H1 (cell line): ENCODE measurements around the gene CEBPB. TPM values are rescaled to one million over a fixed set of nuclear protein-coding genes. Genes with fewer than 3 reads are reported as not detected.
A peak's percentile ranks its signal among the peaks of the same experiment; 100 is the strongest.

ENCODE experiments used
- BACH1 ChIP-seq: IDR thresholded peaks from 2 replicates; pipeline ENCODE4 v1.6.1; 2012; ENCODE audit warnings: low read length, improper control_type of control experiment
- BCL11A ChIP-seq, 2 experiments: IDR thresholded peaks; one replicate each; pipeline ENCODE4 v1.6.1; 2011; ENCODE audit warnings: low read depth in 2 of 2, low read length in 2 of 2, mild to moderate bottlenecking in 2 of 2
- CBX5 ChIP-seq: fragments of 300-800, 300-1000 bp; sonication (generic); IDR thresholded peaks from 2 replicates; pipeline ENCODE4 v1.7.1; 2016; ENCODE audit warnings: antibody characterized with exemption, low read length, low read depth
- CTBP2 ChIP-seq: IDR thresholded peaks from 2 replicates; pipeline ENCODE4 v1.7.0; 2011; ENCODE audit warnings: borderline replicate concordance, mild to moderate bottlenecking, moderate library complexity, mixed read lengths, low read length; ENCODE audit not compliant: insufficient read depth, insufficient read length
- EGR1 ChIP-seq: IDR thresholded peaks from 2 replicates; pipeline ENCODE4 v1.6.1; 2011; ENCODE audit warnings: low read depth, low read length, borderline replicate concordance
- EP300 ChIP-seq, 2 experiments: IDR thresholded peaks; 1 replicate in 1 of 2; 2 replicates in 1 of 2; pipeline ENCODE4 v1.6.1; 2011 to 2012; ENCODE audit warnings: low read depth in 2 of 2, low read length in 2 of 2, mild to moderate bottlenecking in 2 of 2, borderline replicate concordance in 1 of 2, inconsistent platforms in 1 of 2, moderate library complexity in 1 of 2
- KDM4A ChIP-seq: IDR thresholded peaks from one replicate; pipeline ENCODE4 v1.7.1; 2012; ENCODE audit warnings: low read depth, mild to moderate bottlenecking, moderate library complexity, low read length, inconsistent platforms; ENCODE audit not compliant: severe bottlenecking
- KDM5A ChIP-seq: fragments of 200-600 bp; IDR thresholded peaks from 2 replicates; pipeline ENCODE4 v1.7.1; 2012; ENCODE audit warnings: mild to moderate bottlenecking, low read length, inconsistent platforms, mixed read lengths
- MAFK ChIP-seq: IDR thresholded peaks from 2 replicates; pipeline ENCODE4 v1.6.1; 2012; ENCODE audit warnings: low read depth, mild to moderate bottlenecking, improper control_type of control experiment, low read length
- NANOG ChIP-seq: IDR thresholded peaks from 2 replicates; pipeline ENCODE4 v1.6.1; 2011; ENCODE audit warnings: low read length, low read depth, mild to moderate bottlenecking, inconsistent platforms; ENCODE audit not compliant: insufficient read depth, poor library complexity, severe bottlenecking
- NRF1 ChIP-seq: IDR thresholded peaks from 2 replicates; pipeline ENCODE4 v1.6.1; 2011; ENCODE audit warnings: mild to moderate bottlenecking, low read depth, low read length, improper control_type of control experiment
- POLR2A ChIP-seq, 2 experiments: IDR thresholded peaks; 1 replicate in 1 of 2; 2 replicates in 1 of 2; pipeline ENCODE4 v1.6.1; 2011; ENCODE audit warnings: low read depth in 2 of 2, low read length in 2 of 2, mild to moderate bottlenecking in 2 of 2; ENCODE audit errors: control extremely low read depth in 1 of 2
- POU5F1 ChIP-seq: IDR thresholded peaks from 2 replicates; pipeline ENCODE4 v1.6.1; 2011; ENCODE audit warnings: low read depth, mild to moderate bottlenecking, low read length, moderate library complexity
- RBBP5 ChIP-seq: IDR thresholded peaks from 2 replicates; pipeline ENCODE4 v1.7.1; 2012; ENCODE audit warnings: low read depth, mild to moderate bottlenecking, inconsistent platforms, low read length, moderate library complexity, borderline replicate concordance
- SAP30 ChIP-seq: fragments of 300-600 bp; sonication (generic); IDR thresholded peaks from 2 replicates; pipeline ENCODE4 v1.7.1; 2012; ENCODE audit warnings: low read length, moderate library complexity, mild to moderate bottlenecking, inconsistent platforms; ENCODE audit not compliant: insufficient read depth, insufficient replicate concordance
- SIX5 ChIP-seq: IDR thresholded peaks from 2 replicates; pipeline ENCODE4 v1.6.1; 2011; ENCODE audit warnings: mild to moderate bottlenecking, low read depth, low read length
- SP2 ChIP-seq: IDR thresholded peaks from 2 replicates; pipeline ENCODE4 v1.6.1; 2012; ENCODE audit warnings: mild to moderate bottlenecking, low read length, inconsistent platforms
- SP4 ChIP-seq: IDR thresholded peaks from 2 replicates; pipeline ENCODE4 v1.6.1; 2012; ENCODE audit warnings: low read length, inconsistent platforms
- SUZ12 ChIP-seq: fragments of 200-600 bp; sonication (generic); IDR thresholded peaks from 2 replicates; pipeline ENCODE4 v1.6.1; 2012; ENCODE audit warnings: mild to moderate bottlenecking, inconsistent platforms, low read length, moderate library complexity, mixed read lengths
- TAF7 ChIP-seq: optimal IDR thresholded peaks from 2 replicates; pipeline ENCODE3; 2011; ENCODE audit warnings: low read depth, mild to moderate bottlenecking, inconsistent platforms, low read length, moderate library complexity, borderline replicate concordance
- TEAD4 ChIP-seq: IDR thresholded peaks from 2 replicates; pipeline ENCODE4 v1.6.1; 2012; ENCODE audit warnings: low read depth, low read length, inconsistent platforms, mixed read lengths
- polyA plus RNA-seq, 7 experiments: library from polyadenylated mRNA; depleted of rRNA in 3 of 7; stranded (reverse) in 5 of 7; unstranded in 2 of 7; fragments of >200 nt in 5 of 7; fragments of 200-250 nt in 2 of 7; gene quantifications; 1 replicate in 5 of 7; 2 replicates in 1 of 7; 4 replicates in 1 of 7; pipeline versions ENCODE4 v1.2.1 to v1.2.3, GENCODE V29; 2011 to 2013; ENCODE audit warnings: missing spikeins in 2 of 7, mixed read lengths in 2 of 7
- total RNA-seq: library from RNA; stranded (reverse); fragmentation: NEBNext Ultra II Directional; extraction: Animal tissue kit (Norgen Biotek cat#: 25700); gene quantifications from 2 replicates; pipeline ENCODE4 v1.2.1, GENCODE V29; 2021
- TF ChIP-seq, protein P1 (sequence below), 3 experiments: IDR thresholded peaks; 1 replicate in 2 of 3; 2 replicates in 1 of 3; pipeline versions ENCODE4 v1.5.1 to v1.6.1; 2011; ENCODE audit warnings: low read length in 3 of 3, mild to moderate bottlenecking in 3 of 3, inconsistent platforms in 2 of 3, low read depth in 1 of 3, moderate library complexity in 1 of 3; ENCODE audit not compliant: insufficient read depth in 1 of 3; ENCODE audit errors: control extremely low read depth in 1 of 3

The CEBPB gene
- total and polyA plus RNA-seq, 2 of the 8 experiments (the other 6 are each of a cell fraction or from before 2014, with no cell fraction given), result 7.1 to 24.1 TPM

- TF ChIP-seq NRF1 (no peak), BACH1 (no peak), EGR1 (no peak), TEAD4 (no peak), NANOG (no peak), SP4 (no peak), RBBP5 (no peak), SAP30 (peak; percentile 96), SUZ12 (no peak), POLR2A (IDR thresholded peaks at IDR 0.05; ENCODE audit: control extremely low read depth in 1 of 2, low read depth in 2 of 2, low read length in 2 of 2) (0 out of 3 replicates have a peak, but pooled peaks of 1 of the 2 experiments have one; percentile 11), KDM4A (no peak), CTBP2 (peak; percentile 50), MAFK (no peak), TAF7 (no peak), POU5F1 (no peak), KDM5A (no peak), SP2 (no peak), EP300 (IDR thresholded peaks at IDR 0.05; ENCODE audit: borderline replicate concordance in 1 of 2, low read depth in 2 of 2, low read length in 2 of 2) (0 out of 3 replicates have a peak, but pooled peaks of 1 of the 2 experiments have one; percentile 7), CBX5 (no peak), BCL11A (IDR thresholded peaks at IDR 0.05; ENCODE audit: low read depth in 2 of 2, low read length in 2 of 2) (no peak), SIX5 (no peak)
- TF ChIP-seq, protein P1, sequence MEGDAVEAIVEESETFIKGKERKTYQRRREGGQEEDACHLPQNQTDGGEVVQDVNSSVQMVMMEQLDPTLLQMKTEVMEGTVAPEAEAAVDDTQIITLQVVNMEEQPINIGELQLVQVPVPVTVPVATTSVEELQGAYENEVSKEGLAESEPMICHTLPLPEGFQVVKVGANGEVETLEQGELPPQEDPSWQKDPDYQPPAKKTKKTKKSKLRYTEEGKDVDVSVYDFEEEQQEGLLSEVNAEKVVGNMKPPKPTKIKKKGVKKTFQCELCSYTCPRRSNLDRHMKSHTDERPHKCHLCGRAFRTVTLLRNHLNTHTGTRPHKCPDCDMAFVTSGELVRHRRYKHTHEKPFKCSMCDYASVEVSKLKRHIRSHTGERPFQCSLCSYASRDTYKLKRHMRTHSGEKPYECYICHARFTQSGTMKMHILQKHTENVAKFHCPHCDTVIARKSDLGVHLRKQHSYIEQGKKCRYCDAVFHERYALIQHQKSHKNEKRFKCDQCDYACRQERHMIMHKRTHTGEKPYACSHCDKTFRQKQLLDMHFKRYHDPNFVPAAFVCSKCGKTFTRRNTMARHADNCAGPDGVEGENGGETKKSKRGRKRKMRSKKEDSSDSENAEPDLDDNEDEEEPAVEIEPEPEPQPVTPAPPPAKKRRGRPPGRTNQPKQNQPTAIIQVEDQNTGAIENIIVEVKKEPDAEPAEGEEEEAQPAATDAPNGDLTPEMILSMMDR (IDR thresholded peaks at IDR 0.05; ENCODE audit: control extremely low read depth in 1 of 3, insufficient read depth in 1 of 3, low read depth in 1 of 3, low read length in 3 of 3), result no peak; a peak in 1 of 4 replicates
Measured at GRCh38 chr20:50192364-50193198, 2.0 kb downstream of the CEBPB start (continued).
